NCI-H2171 treated with DMSO at 0.1 percent for 48 hours (cell line): Measurements from ENCODE around the gene KNL1.
"Not testable (repeated sequence)": the region's sequence is repeated elsewhere in the genome, so short reads cannot be mapped to it uniquely, and the experiment has no call there.

Experiments used
- DNase-seq: peaks from one replicate; lab custom pipeline; 2025; lab: John Stamatoyannopoulos, UW

KNL1 gene

GRCh38 chr15:40581796-40582195, 12.3 kb upstream of the KNL1 start:
- not testable (repeated sequence) for DNase-seq

GRCh38 chr15:40582726-40583246, 11.3 kb upstream of the KNL1 start:
- no peak for DNase-seq

GRCh38 chr15:40584191-40584590, 9.9 kb upstream of the KNL1 start:
- DNase-seq = no peak

- no peak for DNase-seq
These were observed 3.4 kb upstream of the KNL1 start for GRCh38 chr15:40590667-40591050.

GRCh38 chr15:40591389-40591788, 2.7 kb upstream of the KNL1 start:
- no peak for DNase-seq

- no peak for DNase-seq
These were observed 884 bp upstream of the KNL1 start for GRCh38 chr15:40593165-40593564.

- DNase-seq = peak; percentile 80
These were observed 384 bp downstream of the KNL1 start for GRCh38 chr15:40594429-40594836.

- no peak for DNase-seq
These were observed 1.2 kb downstream of the KNL1 start for GRCh38 chr15:40595219-40595618.

GRCh38 chr15:40595773-40596172, 1.7 kb downstream of the KNL1 start:
- DNase-seq = no peak

GRCh38 chr15:40597024-40597423, 3.0 kb downstream of the KNL1 start:
- DNase-seq = no peak

GRCh38 chr15:40598126-40598525, 4.1 kb downstream of the KNL1 start:
- DNase-seq = no peak

- no peak for DNase-seq
These were observed 4.6 kb downstream of the KNL1 start for GRCh38 chr15:40598672-40599071.

GRCh38 chr15:40600956-40601355, 6.9 kb downstream of the KNL1 start:
- DNase-seq = no peak

- DNase-seq = no peak
These were observed 9.9 kb downstream of the KNL1 start for GRCh38 chr15:40603935-40604334.

GRCh38 chr15:40613080-40613479, 19.0 kb downstream of the KNL1 start:
- DNase-seq = no peak

- DNase-seq = no peak
These were observed 24.0 kb downstream of the KNL1 start for GRCh38 chr15:40618023-40618422.

GRCh38 chr15:40618906-40619305, 24.9 kb downstream of the KNL1 start:
- DNase-seq = no peak

- DNase-seq = no peak
These were observed 29.3 kb downstream of the KNL1 start for GRCh38 chr15:40623361-40623760.

- DNase-seq = no peak
These were observed 36.3 kb downstream of the KNL1 start for GRCh38 chr15:40630313-40630712.

GRCh38 chr15:40633178-40633577, 39.1 kb downstream of the KNL1 start:
- DNase-seq = no peak

GRCh38 chr15:40637221-40637745, 43.2 kb downstream of the KNL1 start:
- no peak for DNase-seq

GRCh38 chr15:40639677-40640076, 45.6 kb downstream of the KNL1 start:
- no peak for DNase-seq

- DNase-seq = no peak
These were observed 53.5 kb downstream of the KNL1 start for GRCh38 chr15:40647523-40647922.

- DNase-seq = no peak
These were observed 56.4 kb downstream of the KNL1 start for GRCh38 chr15:40650479-40650878.

- DNase-seq = no peak
These were observed 66.6 kb downstream of the KNL1 start for GRCh38 chr15:40660686-40661085.
